IgD-negative memory B cell (primary cell): ENCODE data around the gene CACNB4. TPM values are rescaled to one million over a fixed set of nuclear protein-coding genes. Genes with fewer than 3 reads are reported as not detected.

ENCODE experiments used
- H3K27ac Mint-ChIP-seq, 3 donors: one replicate each; pipeline ENCODE4 v1.8.0; 2020 to 2022; ENCODE audit warnings: mild to moderate bottlenecking in 3 of 3, mixed read lengths in 3 of 3, moderate library complexity in 1 of 3
- H3K27me3 Mint-ChIP-seq: one replicate; pipeline ENCODE4 v1.8.0; 2021; ENCODE audit warnings: mixed read lengths
- H3K36me3 Mint-ChIP-seq: one replicate; pipeline ENCODE4 v1.8.0; 2020; ENCODE audit warnings: mild to moderate bottlenecking, mixed read lengths
- H3K4me1 Mint-ChIP-seq, 3 donors: one replicate each; pipeline ENCODE4 v1.8.0; 2020 to 2022; ENCODE audit warnings: mixed read lengths in 3 of 3, mild to moderate bottlenecking in 1 of 3
- H3K4me3 Mint-ChIP-seq, 4 donors: one replicate each; pipeline ENCODE4 v1.8.0; 2020 to 2022; ENCODE audit warnings: mild to moderate bottlenecking in 4 of 4, mixed read lengths in 4 of 4, moderate library complexity in 3 of 4
- H3K9me3 Mint-ChIP-seq, 3 donors: one replicate each; pipeline ENCODE4 v1.8.0; 2020 to 2021; ENCODE audit warnings: mixed read lengths in 3 of 3, mild to moderate bottlenecking in 1 of 3
- polyA plus RNA-seq: library from polyadenylated mRNA; unstranded; fragments of 300-500 nt; fragmentation: Illumina TruSeq; gene quantifications from one replicate; pipeline ENCODE4 v1.2.3, GENCODE V29; 2021

Gene CACNB4
- polyA plus RNA-seq, 1 donor from 2014 or later, result 0.43 TPM

DNA sequence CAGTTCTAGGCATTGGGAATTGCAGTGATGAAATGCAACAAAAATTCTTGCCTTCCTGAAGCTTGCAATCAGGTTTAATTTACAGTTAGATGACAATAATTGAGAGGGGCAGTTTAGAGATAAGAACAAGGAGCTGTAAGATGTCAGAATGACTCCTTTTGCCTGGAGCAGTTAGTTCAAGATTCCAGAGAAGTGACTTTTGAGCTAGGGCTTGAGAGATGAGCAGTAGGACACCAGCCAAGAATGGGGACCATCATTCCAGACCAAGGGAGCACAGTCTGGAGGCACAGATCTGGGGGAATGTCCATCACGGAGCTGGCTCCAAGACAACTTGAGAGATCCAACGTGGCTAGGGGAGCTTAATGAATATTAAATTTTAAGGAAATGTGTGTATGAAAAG, 26.8 kb downstream of the CACNB4 start:
- Mint-ChIP-seq H3K27me3 (peaks cover 2% of the 10 kb centered on the region), H3K4me3 (no peak overlapping the region), H3K27ac (no peak overlapping the region), H3K9me3 (no peaks in the 10 kb centered on the region), H3K4me1 (peaks cover 4 to 7% (median 7%) of the 10 kb centered on the region in 3 donors), H3K36me3 (no peaks in the 10 kb centered on the region)

DNA sequence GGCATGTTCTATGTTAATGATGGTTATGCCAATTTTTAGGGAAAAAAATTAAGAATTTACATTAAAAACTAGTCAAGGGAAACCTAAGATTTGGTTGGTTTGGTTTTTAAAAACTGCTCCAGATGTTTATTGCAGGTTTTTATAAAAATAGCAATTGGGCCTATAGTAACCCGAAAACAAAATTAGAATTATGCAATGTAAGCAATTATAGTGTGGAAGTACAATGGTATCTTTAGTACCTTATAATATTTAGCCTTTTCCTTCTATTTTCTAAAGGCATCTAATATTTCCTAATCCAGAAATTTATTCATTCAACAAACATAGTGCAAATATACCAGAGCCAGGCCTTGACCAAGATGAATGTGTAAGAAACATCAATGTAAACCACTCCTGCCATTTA, 27.3 kb downstream of the CACNB4 start:
- no peaks in the 10 kb centered on the region for H3K9me3 Mint-ChIP-seq
- peaks cover 4 to 7% (median 7%) of the 10 kb centered on the region in 3 donors for H3K4me1 Mint-ChIP-seq
- H3K27me3 Mint-ChIP-seq, result peaks cover 2% of the 10 kb centered on the region
- H3K4me3 Mint-ChIP-seq, result no peak overlapping the region
- no peak overlapping the region for H3K27ac Mint-ChIP-seq
- H3K36me3 Mint-ChIP-seq, result no peaks in the 10 kb centered on the region

DNA sequence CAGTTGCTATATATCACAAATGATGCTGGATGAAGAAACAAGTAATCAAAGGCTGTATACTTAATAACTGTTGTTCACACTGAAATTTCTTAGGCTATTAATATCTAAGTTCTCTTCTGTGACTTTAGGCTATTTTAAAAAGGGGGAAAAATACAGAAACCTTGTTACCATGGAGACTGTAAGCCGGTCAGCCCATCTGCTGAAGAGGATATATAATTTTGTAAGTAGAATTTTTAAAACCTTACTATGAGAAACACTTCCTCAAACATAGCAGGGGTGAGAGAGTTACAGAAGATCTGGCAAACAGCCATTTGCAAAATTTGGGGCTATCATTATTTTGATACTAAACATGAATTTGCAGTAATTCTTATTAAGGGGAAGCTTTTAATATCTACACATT, 27.8 kb downstream of the CACNB4 start:
- Mint-ChIP-seq H3K27me3 (peaks cover 2% of the 10 kb centered on the region), H3K27ac (peak overlapping the region in 1 of 3 donors; percentile 54), H3K4me1 (peaks cover 4 to 7% (median 7%) of the 10 kb centered on the region in 3 donors), H3K9me3 (no peaks in the 10 kb centered on the region), H3K4me3 (no peak overlapping the region), H3K36me3 (no peaks in the 10 kb centered on the region)

DNA sequence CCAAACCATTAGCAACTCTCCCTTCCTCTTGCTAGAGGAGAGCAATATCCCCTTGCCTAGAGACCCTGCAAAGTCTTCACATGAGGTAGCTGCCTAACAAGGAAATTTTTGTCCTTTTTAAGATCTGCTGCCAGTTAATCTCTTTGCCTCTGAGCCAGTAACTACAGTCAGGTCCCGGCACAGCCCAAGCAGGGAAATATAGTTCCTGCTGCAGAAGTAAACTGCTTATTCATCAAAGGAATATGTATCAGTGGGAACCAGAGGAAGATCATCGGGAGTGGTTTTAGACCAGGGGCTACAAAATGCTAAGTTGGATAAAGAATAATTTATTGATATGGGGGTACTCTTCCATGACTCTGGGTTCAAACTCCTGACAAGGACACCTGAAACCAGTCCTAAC, 30.6 kb downstream of the CACNB4 start:
- no peak overlapping the region for H3K27ac Mint-ChIP-seq
- peaks cover 5% of the 10 kb centered on the region for H3K27me3 Mint-ChIP-seq
- H3K4me1 Mint-ChIP-seq, result peaks cover 4 to 7% (median 7%) of the 10 kb centered on the region in 3 donors
- no peak overlapping the region for H3K4me3 Mint-ChIP-seq
- H3K36me3 Mint-ChIP-seq, result no peaks in the 10 kb centered on the region
- H3K9me3 Mint-ChIP-seq, result no peaks in the 10 kb centered on the region

DNA sequence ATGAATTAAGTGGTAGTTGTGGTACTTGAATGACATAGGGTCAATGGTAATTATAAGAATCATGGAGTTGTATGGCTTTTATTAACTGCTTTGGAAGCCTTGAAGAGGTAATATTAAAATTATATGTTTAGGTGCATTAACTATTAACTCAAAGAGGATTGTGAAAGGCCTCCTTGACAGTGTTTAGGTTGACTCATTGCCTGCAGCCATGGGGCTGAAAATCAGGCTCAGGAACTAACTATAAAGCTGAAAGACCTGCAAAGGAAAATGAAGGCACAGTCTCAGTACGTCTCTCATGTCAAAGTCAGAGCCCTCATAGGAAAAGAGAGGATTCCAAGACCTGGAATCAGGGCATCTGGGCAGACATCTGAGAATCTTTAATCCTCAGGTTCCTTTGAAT, 31.0 kb downstream of the CACNB4 start:
- Mint-ChIP-seq H3K4me3 (no peak overlapping the region), H3K9me3 (no peaks in the 10 kb centered on the region), H3K36me3 (no peaks in the 10 kb centered on the region), H3K27ac (no peak overlapping the region), H3K4me1 (peaks cover 4 to 7% (median 7%) of the 10 kb centered on the region in 3 donors), H3K27me3 (peaks cover 4% of the 10 kb centered on the region)

DNA sequence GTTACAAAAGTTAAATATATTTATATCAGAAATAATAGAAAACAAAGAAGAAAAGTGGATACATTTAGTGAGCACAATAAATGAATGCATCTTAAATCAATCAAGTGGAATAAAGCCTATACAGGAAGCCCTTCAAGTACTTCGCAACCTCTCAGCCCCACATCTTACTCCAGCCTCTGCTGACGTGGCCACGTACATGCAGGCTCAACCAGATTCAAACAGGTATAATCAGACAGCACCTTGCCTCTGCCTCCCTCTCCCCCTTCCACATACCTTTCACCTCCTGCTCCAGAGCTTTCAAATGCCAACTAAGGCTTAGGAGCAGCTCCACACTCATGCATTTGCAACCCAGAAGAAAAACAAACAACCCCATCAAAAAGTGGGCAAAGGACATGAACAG, 32.9 kb downstream of the CACNB4 start:
- Mint-ChIP-seq H3K27me3 (peaks cover 8% of the 10 kb centered on the region), H3K36me3 (no peaks in the 10 kb centered on the region), H3K4me3 (no peak overlapping the region), H3K27ac (no peak overlapping the region), H3K4me1 (peaks cover under 1 to 8% (median 2%) of the 10 kb centered on the region in 3 donors), H3K9me3 (no peaks in the 10 kb centered on the region)

DNA sequence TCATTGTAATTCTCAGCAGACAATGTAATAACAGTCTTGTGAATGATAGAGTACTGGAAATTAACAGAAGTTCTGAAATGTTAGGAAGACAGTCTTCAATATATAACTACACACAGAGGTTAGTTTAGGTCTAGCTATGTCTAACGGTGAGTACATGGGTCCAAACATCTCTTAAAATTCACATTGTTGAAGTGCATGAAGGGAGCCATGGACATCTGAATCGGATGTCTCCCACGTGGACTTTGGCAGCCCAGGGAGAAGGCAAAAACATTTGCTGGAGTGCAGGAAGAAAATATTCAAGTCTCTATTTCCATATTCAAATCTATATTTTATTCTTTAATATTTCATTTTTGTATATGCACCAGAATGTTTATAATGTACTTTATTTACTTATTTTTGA, 34.8 kb downstream of the CACNB4 start:
- Mint-ChIP-seq H3K9me3 (peaks cover 0 to 3% (median 0%) of the 10 kb centered on the region in 3 donors), H3K27ac (no peak overlapping the region)

DNA sequence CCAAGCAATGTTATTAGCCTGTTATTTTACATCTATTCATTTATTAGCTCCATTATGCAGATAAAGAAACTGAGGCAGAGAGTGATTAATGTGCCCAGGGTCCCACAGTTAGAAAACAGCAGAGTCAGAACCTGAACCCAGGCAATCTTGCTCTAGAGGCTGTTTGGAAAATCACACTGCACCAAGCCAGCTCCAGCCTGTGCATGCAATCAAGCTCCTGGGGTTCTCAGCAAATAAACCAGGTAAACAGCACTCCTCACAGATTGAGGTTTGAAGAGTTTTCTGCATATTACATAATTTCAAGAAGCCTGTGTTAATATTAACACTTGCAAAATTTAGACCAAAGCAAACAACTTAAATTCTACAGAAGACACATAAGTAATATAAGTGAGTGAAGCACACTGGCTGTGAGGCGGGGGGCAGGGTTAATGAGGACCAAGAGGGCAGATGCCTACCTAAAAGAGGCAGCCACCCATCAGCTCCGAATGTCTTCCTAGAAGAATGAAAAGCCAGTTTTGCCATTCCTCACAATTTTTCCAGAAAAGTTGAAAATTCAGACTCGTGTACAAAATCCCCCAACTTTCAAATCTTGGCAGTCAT, 35.4 kb downstream of the CACNB4 start:
- Mint-ChIP-seq H3K4me3 (no peak overlapping the region), H3K36me3 (no peaks in the 10 kb centered on the region), H3K4me1 (peaks cover 0 to 5% (median 0%) of the 10 kb centered on the region in 3 donors), H3K27me3 (peaks cover 8% of the 10 kb centered on the region), H3K9me3 (peaks cover 0 to 4% (median under 1%) of the 10 kb centered on the region in 3 donors), H3K27ac (no peak overlapping the region)

More for the DNA sequence above, 34.8 kb downstream of the CACNB4 start:
- Mint-ChIP-seq H3K4me3 (no peak overlapping the region), H3K27me3 (peaks cover 8% of the 10 kb centered on the region), H3K36me3 (no peaks in the 10 kb centered on the region), H3K4me1 (peaks cover 0 to 5% (median 0%) of the 10 kb centered on the region in 3 donors)

DNA sequence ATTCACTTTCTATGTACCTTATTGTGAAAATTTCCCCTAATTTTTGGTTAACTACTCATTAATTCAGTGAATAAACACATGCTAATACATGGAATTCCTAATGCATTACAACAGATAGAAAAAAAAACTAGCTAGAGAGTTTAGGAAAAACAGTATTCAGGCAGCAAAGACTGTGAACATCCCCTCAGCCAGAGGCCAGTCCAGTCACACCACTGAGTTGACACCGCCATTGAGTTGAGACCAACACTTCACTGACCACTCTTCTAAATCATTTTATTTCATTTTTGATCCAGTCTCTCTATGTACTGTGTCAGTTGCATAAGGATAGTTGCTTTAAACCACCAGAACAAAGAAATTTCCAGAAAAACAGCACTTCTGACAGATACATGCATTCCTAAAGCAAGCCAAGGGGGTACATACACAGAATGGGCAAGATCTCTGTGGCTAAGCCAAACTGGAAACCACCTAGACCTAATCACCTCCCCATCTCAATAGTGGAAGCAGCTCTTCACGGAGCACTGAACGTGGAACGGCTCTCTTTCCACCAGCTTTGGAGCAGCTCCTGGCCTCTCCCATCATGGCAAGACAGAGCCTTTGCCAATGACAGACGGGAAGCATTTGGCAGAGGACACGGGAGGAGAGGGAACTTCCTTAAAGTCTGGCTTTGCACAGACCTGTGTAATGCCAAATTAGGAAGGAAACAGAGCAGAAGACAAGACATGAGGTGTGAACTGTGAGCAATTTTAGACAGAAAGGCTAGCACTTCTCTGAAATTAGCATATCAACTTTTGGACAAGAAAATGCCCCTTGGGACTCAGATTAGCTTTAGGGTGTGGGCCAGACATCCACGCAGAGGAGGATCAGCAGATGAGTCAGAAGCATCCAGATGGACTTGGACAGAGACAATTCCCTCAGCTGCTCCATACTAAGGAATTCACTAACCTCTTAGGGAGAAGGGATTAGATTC, 36.4 kb downstream of the CACNB4 start:
- H3K4me3 Mint-ChIP-seq, result no peak overlapping the region
- peaks cover 0 to 5% (median 0%) of the 10 kb centered on the region in 3 donors for H3K4me1 Mint-ChIP-seq
- H3K27me3 Mint-ChIP-seq, result peaks cover 8% of the 10 kb centered on the region
- peaks cover 0 to 10% (median 6%) of the 10 kb centered on the region in 3 donors for H3K9me3 Mint-ChIP-seq
- H3K36me3 Mint-ChIP-seq, result no peaks in the 10 kb centered on the region
- H3K27ac Mint-ChIP-seq, result no peak overlapping the region

DNA sequence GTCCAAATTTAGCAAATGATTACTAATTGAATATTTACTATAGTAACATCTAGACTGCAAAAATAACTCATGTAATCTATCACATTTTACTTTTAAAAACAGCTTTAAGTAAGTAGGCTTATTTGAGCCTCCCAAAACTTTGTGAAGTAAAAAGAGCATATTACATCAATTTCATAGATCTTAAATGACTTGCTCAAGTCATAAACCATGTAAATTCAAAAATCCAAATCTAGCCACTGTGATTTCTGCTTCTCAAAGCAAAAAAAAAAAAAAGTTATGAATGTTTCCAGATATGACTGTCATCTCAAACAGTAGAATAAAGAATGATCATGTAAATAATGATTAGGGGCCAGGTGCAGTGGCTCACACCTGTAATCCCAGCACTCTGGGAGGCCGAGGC, 37.5 kb downstream of the CACNB4 start:
- Mint-ChIP-seq H3K4me1 (peaks cover 0 to 5% (median 0%) of the 10 kb centered on the region in 3 donors), H3K27me3 (peaks cover 11% of the 10 kb centered on the region), H3K27ac (no peak overlapping the region), H3K9me3 (peaks cover 0 to 10% (median 6%) of the 10 kb centered on the region in 3 donors), H3K4me3 (no peak overlapping the region), H3K36me3 (peaks cover 3% of the 10 kb centered on the region)

DNA sequence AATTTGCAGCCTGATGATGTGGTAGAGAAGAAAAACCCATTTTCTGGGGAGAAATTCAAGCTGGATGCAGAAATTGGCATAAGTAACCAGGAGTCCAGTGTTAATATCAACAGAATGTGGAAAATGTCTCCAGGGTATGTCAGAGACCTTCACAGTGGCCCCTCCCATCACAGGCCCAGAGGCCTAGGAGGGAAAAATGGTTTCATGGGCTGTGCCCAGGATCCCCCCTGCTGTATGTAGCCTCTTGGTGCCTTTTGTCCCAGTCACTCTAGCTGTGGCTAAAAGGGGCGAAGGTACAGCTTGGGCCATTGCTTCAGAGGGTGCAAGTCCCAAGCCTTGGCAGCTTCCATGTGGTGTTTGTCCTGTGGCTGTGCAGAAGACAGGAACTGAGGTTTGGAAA, 40.2 kb downstream of the CACNB4 start:
- Mint-ChIP-seq H3K9me3 (peaks cover 0 to 10% (median 6%) of the 10 kb centered on the region in 3 donors), H3K27ac (no peak overlapping the region), H3K27me3 (peaks cover 11% of the 10 kb centered on the region), H3K4me1 (peaks cover 0 to 5% (median 0%) of the 10 kb centered on the region in 3 donors), H3K4me3 (no peak overlapping the region), H3K36me3 (peaks cover 3% of the 10 kb centered on the region)

DNA sequence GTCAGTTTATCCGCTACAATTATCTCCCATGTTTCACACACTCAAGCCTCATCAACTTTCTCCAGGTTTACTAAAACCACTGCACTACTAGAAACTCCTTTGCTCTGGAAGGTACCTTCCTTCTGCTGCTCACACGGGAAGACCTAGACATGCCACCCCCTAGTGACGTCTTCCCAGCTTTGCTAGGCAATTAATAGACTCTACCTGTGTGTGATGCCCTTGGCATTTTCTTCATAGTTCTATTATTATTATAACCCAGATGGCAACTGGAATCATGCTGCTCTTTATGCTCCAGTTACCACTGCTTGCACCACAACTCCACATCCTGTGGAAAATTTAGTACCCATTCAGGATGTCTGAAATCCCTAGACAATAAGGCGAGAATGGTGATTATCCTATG, 42.4 kb downstream of the CACNB4 start:
- H3K9me3 Mint-ChIP-seq, result peaks cover 0 to 10% (median 6%) of the 10 kb centered on the region in 3 donors
- H3K27ac Mint-ChIP-seq, result no peak overlapping the region
- no peak overlapping the region for H3K4me3 Mint-ChIP-seq
- H3K4me1 Mint-ChIP-seq, result no peaks in the 10 kb centered on the region
- peaks cover 3% of the 10 kb centered on the region for H3K27me3 Mint-ChIP-seq
- H3K36me3 Mint-ChIP-seq, result peaks cover 3% of the 10 kb centered on the region

DNA sequence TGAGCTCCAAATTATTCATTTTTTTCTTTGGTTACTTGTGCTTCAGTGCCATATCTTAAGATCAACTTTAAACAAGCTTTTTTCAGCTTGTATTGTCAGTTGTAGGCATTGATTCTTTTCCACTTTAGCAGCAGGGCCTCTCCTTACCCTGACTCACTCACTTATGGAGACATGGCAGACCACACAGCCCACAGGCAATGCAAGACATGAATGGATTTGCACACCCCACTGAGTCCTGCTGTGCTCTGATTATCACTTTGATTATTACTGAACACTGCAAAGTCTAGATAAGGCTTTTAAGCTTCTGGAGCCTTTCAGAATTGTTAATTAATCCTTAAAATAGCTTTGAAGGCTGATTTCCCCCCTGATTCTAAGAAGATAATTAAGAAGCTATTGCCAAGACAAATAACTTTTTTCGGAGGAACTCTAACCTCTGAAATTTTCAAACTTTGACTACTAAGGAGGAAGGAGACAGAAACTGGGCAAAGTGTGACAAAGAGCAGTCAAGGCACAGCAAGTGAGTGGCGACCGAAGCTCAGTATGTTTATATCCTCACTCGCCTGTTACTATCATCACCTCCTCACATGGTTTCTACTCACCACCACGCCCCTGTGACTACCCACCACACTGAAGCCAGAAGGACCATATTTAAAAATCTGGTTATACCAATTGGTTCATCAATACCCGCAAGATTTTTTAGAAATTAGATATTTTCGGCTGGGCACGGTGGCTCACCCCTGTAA, 43.3 kb downstream of the CACNB4 start:
- H3K27me3 Mint-ChIP-seq, result peaks cover 3% of the 10 kb centered on the region
- H3K4me1 Mint-ChIP-seq, result no peaks in the 10 kb centered on the region
- H3K36me3 Mint-ChIP-seq, result peaks cover 3% of the 10 kb centered on the region
- no peak overlapping the region for H3K27ac Mint-ChIP-seq
- H3K9me3 Mint-ChIP-seq, result peaks cover 0 to 10% (median 6%) of the 10 kb centered on the region in 3 donors
- peak overlapping the region in 1 of 4 donors; percentile 64 for H3K4me3 Mint-ChIP-seq

DNA sequence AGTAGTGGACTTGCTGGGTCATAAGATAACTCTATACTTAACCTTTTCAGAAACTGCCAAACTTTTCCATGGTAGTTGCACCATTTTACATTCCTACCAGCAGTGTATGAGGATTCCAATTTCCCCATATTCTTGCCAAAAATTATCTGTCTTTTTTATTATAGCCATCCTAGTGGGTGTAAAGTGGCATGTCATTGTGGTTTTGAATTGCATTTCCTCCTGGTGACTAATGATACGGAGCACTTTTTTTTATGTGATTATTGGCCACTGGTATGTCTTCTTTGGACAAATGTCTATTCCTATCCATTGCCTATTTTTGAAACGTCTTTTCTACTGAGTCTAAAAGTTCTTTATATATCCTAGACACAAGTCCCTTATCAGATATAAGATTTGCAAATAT, 44.3 kb downstream of the CACNB4 start:
- Mint-ChIP-seq H3K27me3 (peaks cover 3% of the 10 kb centered on the region), H3K27ac (no peak overlapping the region), H3K4me3 (no peak overlapping the region), H3K4me1 (peaks cover 0 to 1% (median 1%) of the 10 kb centered on the region in 3 donors), H3K36me3 (peaks cover 3% of the 10 kb centered on the region), H3K9me3 (peaks cover 0 to 9% (median 6%) of the 10 kb centered on the region in 3 donors)

DNA sequence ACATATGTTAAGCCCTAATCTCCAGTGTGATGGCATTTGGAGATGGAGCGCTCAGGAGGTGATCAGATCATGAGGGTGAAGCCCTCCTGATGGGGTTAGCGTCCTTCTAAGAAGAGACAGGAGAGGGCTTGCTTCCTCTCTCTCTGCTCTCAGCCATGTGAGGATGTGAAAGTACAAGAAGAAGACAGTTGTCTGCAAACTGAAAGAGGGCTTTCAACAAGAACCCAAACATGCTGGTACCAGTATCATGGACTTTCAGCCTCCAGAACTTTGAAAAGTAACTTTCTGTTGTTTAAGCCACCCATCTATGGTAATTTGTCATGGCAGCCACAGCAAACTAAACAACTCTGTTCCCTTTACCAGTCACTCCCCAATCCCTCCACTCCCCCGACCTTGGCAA, 47.4 kb downstream of the CACNB4 start:
- no peaks in the 10 kb centered on the region for H3K36me3 Mint-ChIP-seq
- H3K27ac Mint-ChIP-seq, result no peak overlapping the region
- H3K4me1 Mint-ChIP-seq, result peaks cover 3 to 12% (median 10%) of the 10 kb centered on the region in 3 donors
- no peak overlapping the region for H3K4me3 Mint-ChIP-seq
- no peaks in the 10 kb centered on the region for H3K9me3 Mint-ChIP-seq
- H3K27me3 Mint-ChIP-seq, result no peaks in the 10 kb centered on the region
